Loucy (cell line): ENCODE measurements around the gene ZNF516.

Source experiments
- CTCF ChIP-seq: fragments of 200-600 bp; sonication (generic); conservative IDR thresholded peaks from 2 replicates; pipeline ENCODE4 v1.5.1; 2014; ENCODE audit warnings: mild to moderate bottlenecking, antibody characterized with exemption, low read length
- EZH2phosphoT487 ChIP-seq: fragments of 200-600 bp; IDR thresholded peaks from 2 replicates; pipeline ENCODE4 v1.6.1; 2018; ENCODE audit warnings: antibody characterized with exemption, mild to moderate bottlenecking, moderate library complexity, borderline replicate concordance

- TF ChIP-seq CTCF (no peak), EZH2phosphoT487 (no peak)
Observed at GRCh38 chr18:76459687-76460350, 35.2 kb downstream of the ZNF516 start.
